ENCODE data around the gene YBX2. TPM values are rescaled to one million over a fixed set of nuclear protein-coding genes. Genes with fewer than 3 reads are reported as not detected.

YBX2 gene
- total RNA-seq, 4 donors from 2014 or later: 3.3 to 6.5 (median 5.3) TPM

GRCh38 chr17:7280519-7281073, 13.8 kb downstream of the YBX2 start:
- ATAC-seq: peak; percentile 70
- H3K27me3 ChIP-seq: no peaks in the 10 kb centered on the region
- H3K9me3 ChIP-seq: no peaks in the 10 kb centered on the region
- peaks cover 0 to 54% (median 24%) of the 10 kb centered on the region in 3 donors for H3K4me1 ChIP-seq
- TF ChIP-seq, protein P1, sequence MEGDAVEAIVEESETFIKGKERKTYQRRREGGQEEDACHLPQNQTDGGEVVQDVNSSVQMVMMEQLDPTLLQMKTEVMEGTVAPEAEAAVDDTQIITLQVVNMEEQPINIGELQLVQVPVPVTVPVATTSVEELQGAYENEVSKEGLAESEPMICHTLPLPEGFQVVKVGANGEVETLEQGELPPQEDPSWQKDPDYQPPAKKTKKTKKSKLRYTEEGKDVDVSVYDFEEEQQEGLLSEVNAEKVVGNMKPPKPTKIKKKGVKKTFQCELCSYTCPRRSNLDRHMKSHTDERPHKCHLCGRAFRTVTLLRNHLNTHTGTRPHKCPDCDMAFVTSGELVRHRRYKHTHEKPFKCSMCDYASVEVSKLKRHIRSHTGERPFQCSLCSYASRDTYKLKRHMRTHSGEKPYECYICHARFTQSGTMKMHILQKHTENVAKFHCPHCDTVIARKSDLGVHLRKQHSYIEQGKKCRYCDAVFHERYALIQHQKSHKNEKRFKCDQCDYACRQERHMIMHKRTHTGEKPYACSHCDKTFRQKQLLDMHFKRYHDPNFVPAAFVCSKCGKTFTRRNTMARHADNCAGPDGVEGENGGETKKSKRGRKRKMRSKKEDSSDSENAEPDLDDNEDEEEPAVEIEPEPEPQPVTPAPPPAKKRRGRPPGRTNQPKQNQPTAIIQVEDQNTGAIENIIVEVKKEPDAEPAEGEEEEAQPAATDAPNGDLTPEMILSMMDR (IDR thresholded peaks at IDR 0.05): peak in 3 of 4 experiments; percentile 97 to 99 (median 98)
- TF ChIP-seq POLR2AphosphoS5 (IDR thresholded peaks at IDR 0.05): peak; percentile 51
- no peak for TF ChIP-seq EP300 (IDR thresholded peaks at IDR 0.05)
- H3K4me3 ChIP-seq: peak overlapping the region; percentile 22 to 86
- H3K27ac ChIP-seq: peak overlapping the region; percentile 79 to 98 (median 96)
- H3K36me3 ChIP-seq: peaks cover 0 to 24% of the 10 kb centered on the region in 2 donors
- 0% methylated on average over 3 to 17 of the region's 29 CpGs for WGBS, 2 donors (ENCODE audit: low coverage in 1 of 2)

- Histone ChIP-seq H3K4me3 (no peak overlapping the region), H3K4me1 (peaks cover 0 to 42% (median 17%) of the 10 kb centered on the region in 3 donors), H3K36me3 (peaks cover 0 to 12% of the 10 kb centered on the region in 2 donors), H3K9me3 (no peaks in the 10 kb centered on the region), H3K27ac (no peak overlapping the region), H3K27me3 (no peaks in the 10 kb centered on the region)
- no peak for ATAC-seq
- no peak for TF ChIP-seq POLR2A (IDR thresholded peaks at IDR 0.05)
- TF ChIP-seq, protein P1 (IDR thresholded peaks at IDR 0.05): no peak
- no peak for TF ChIP-seq EP300 (IDR thresholded peaks at IDR 0.05)
- no peak for TF ChIP-seq POLR2AphosphoS5 (IDR thresholded peaks at IDR 0.05)
- WGBS, 2 donors (ENCODE audit: low coverage in 1 of 2): 74 to 87% methylated on average over 8 of the region's 8 CpGs
Observed at GRCh38 chr17:7279448-7279847, 15.0 kb downstream of the YBX2 start.

DNA sequence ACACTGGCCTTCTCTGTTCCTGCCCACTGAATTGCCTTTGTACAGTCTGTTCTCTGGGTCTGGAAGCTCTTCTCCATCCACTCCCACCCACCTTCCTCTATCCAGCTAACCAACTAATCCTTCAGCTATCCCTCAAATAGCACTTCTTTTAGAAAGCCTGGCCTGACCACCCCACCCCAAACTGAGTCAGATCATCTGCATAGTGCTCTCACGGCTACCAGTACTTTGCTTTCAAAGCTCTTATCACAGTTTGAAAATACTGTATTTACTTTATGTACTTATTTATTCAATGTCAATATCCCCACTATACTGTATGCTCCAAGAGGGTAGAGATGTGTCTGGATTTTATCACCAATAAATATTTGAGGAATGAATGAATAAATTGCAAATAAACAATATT, 27.7 kb downstream of the YBX2 start:
- 29 to 71% methylated on average over 1 of the region's 1 CpG for WGBS, 2 donors (ENCODE audit: low coverage in 1 of 2)
- TF ChIP-seq EP300 (IDR thresholded peaks at IDR 0.05) (no peak), POLR2AphosphoS5 (IDR thresholded peaks at IDR 0.05) (no peak), POLR2A (IDR thresholded peaks at IDR 0.05) (no peak)
- TF ChIP-seq, protein P1 (IDR thresholded peaks at IDR 0.05): no peak
- no peak overlapping the region for H3K27ac ChIP-seq
- no peaks in the 10 kb centered on the region for H3K36me3 ChIP-seq
- H3K4me1 ChIP-seq: peaks cover 0 to 17% (median 11%) of the 10 kb centered on the region in 3 donors
- ATAC-seq: no peak
- H3K27me3 ChIP-seq: peaks cover 65% of the 10 kb centered on the region
- H3K4me3 ChIP-seq: no peak overlapping the region
- no peaks in the 10 kb centered on the region for H3K9me3 ChIP-seq

GRCh38 chr17:7263801-7264078, 30.7 kb downstream of the YBX2 start:
- H3K27me3 ChIP-seq: peaks cover 83% of the 10 kb centered on the region
- TF ChIP-seq POLR2AphosphoS5 (IDR thresholded peaks at IDR 0.05): no peak
- TF ChIP-seq, protein P1 (IDR thresholded peaks at IDR 0.05): no peak
- no peak for TF ChIP-seq EP300 (IDR thresholded peaks at IDR 0.05)
- TF ChIP-seq POLR2A (IDR thresholded peaks at IDR 0.05): no peak
- 39 to 52% methylated on average over 4 of the region's 4 CpGs for WGBS, 2 donors (ENCODE audit: low coverage in 1 of 2)
- no peaks in the 10 kb centered on the region for H3K9me3 ChIP-seq
- peaks cover 0 to 9% of the 10 kb centered on the region in 2 donors for H3K36me3 ChIP-seq
- no peak for ATAC-seq
- no peak overlapping the region for H3K27ac ChIP-seq
- peaks cover 0 to 34% (median 22%) of the 10 kb centered on the region in 3 donors for H3K4me1 ChIP-seq
- H3K4me3 ChIP-seq: no peak overlapping the region

All from gastroesophageal sphincter (tissue), 4 donors.